PFSK-1 (cell line): ENCODE measurements around the gene TCEAL1.

Source experiments
- FOXP2 ChIP-seq: optimal IDR thresholded peaks from 2 replicates; pipeline ENCODE3; 2011; ENCODE audit warnings: borderline replicate concordance, control low read depth, inconsistent platforms; ENCODE audit not compliant: insufficient read depth; ENCODE audit errors: extremely low read length, extremely low read depth
- POLR2AphosphoS5 ChIP-seq: IDR thresholded peaks from 2 replicates; pipeline ENCODE4 v1.6.1; 2012; ENCODE audit warnings: low read depth, mild to moderate bottlenecking, control low read depth, low read length, moderate library complexity
- SIN3A ChIP-seq: IDR thresholded peaks from 2 replicates; pipeline ENCODE4 v1.6.1; 2012; ENCODE audit warnings: mild to moderate bottlenecking, low read length, moderate library complexity, borderline replicate concordance; ENCODE audit not compliant: insufficient read depth
- TAF1 ChIP-seq: IDR thresholded peaks from 2 replicates; pipeline ENCODE4 v1.6.1; 2012; ENCODE audit warnings: low read length, control low read depth, borderline replicate concordance; ENCODE audit not compliant: insufficient read depth
- TF ChIP-seq, protein P1 (sequence below), 2 experiments: IDR thresholded peaks; 2 replicates each; pipeline versions ENCODE4 v1.6.1 to v1.8.0; 2011 to 2012; ENCODE audit warnings: low read depth in 2 of 2, low read length in 2 of 2, control low read depth in 1 of 2, inconsistent platforms in 1 of 2, mild to moderate bottlenecking in 1 of 2, moderate library complexity in 1 of 2; ENCODE audit not compliant: insufficient read depth in 1 of 2

DNA sequence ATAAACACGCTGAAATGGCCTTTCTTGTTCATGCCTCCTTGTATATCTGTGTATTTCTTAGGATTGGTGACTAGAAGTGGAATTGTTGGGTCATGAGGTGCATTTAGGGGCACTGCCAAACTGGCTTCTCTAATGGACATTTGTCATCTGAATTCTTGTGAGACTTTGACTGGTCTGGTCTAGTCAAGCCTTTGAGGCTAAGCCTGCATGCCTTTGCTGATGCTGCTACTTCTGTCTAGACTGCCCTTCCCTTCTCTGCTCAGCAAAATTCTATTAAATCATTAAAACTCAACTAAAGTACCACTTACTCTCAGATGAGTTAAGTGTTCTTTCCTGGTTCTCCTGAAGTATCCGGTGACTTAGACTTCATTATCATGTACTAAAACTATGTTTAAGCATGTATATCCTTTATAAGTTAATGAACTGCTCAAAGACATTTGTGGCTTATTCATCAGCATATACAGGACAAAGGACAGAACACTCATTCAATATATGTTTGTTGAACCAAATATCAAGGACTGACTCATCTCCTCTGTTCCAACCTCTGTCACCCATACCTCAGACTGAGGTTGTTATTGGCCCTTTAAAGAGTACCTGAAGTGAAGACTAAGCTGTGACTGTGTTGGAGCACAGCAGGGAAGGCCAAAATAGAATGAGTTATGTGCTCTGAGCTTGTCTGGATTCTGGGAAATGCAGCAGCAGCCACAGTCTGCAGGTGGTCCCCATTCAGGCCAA, 9.0 kb downstream of the TCEAL1 start:
- TF ChIP-seq, protein P1, sequence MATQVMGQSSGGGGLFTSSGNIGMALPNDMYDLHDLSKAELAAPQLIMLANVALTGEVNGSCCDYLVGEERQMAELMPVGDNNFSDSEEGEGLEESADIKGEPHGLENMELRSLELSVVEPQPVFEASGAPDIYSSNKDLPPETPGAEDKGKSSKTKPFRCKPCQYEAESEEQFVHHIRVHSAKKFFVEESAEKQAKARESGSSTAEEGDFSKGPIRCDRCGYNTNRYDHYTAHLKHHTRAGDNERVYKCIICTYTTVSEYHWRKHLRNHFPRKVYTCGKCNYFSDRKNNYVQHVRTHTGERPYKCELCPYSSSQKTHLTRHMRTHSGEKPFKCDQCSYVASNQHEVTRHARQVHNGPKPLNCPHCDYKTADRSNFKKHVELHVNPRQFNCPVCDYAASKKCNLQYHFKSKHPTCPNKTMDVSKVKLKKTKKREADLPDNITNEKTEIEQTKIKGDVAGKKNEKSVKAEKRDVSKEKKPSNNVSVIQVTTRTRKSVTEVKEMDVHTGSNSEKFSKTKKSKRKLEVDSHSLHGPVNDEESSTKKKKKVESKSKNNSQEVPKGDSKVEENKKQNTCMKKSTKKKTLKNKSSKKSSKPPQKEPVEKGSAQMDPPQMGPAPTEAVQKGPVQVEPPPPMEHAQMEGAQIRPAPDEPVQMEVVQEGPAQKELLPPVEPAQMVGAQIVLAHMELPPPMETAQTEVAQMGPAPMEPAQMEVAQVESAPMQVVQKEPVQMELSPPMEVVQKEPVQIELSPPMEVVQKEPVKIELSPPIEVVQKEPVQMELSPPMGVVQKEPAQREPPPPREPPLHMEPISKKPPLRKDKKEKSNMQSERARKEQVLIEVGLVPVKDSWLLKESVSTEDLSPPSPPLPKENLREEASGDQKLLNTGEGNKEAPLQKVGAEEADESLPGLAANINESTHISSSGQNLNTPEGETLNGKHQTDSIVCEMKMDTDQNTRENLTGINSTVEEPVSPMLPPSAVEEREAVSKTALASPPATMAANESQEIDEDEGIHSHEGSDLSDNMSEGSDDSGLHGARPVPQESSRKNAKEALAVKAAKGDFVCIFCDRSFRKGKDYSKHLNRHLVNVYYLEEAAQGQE (IDR thresholded peaks at IDR 0.05; ENCODE audit: insufficient read depth in 1 of 2, low read depth in 2 of 2, low read length in 2 of 2): no peak
- TF ChIP-seq POLR2AphosphoS5 (no peak), TAF1 (no peak), SIN3A (no peak), FOXP2 (no peak)
